HL-60 (cell line): Measurements from ENCODE around the gene MBD3.

Source experiments
- CTCF ChIP-seq: IDR thresholded peaks from one replicate; pipeline ENCODE4 v1.5.1; 2011; ENCODE audit warnings: low read length, control low read depth, inconsistent platforms; ENCODE audit not compliant: insufficient read depth
- GABPA ChIP-seq: IDR thresholded peaks from 2 replicates; pipeline ENCODE4 v1.6.1; 2012; ENCODE audit warnings: low read depth
- POLR2AphosphoS5 ChIP-seq: IDR thresholded peaks from 2 replicates; pipeline ENCODE4 v1.6.1; 2012; ENCODE audit warnings: low read depth
- REST ChIP-seq: IDR thresholded peaks from 2 replicates; pipeline ENCODE4 v1.6.1; 2012; ENCODE audit warnings: low read depth; ENCODE audit not compliant: insufficient replicate concordance

GRCh38 chr19:1599460-1599846 lies 6.8 kb upstream of the MBD3 start:
- no peak for TF ChIP-seq CTCF
- TF ChIP-seq REST: no peak
- TF ChIP-seq POLR2AphosphoS5: no peak
- TF ChIP-seq GABPA: no peak
